ENCODE data around the gene OR5AU1.

Gene OR5AU1

GRCh38 chr14:21108791-21109190 is 47.1 kb downstream of the OR5AU1 start:
- DNase-seq (ENCODE audit: low spot score), result no peak

- no peak for DNase-seq (ENCODE audit: low spot score)
These were observed 48.5 kb downstream of the OR5AU1 start for GRCh38 chr14:21107283-21107800.

GRCh38 chr14:21106498-21107282 is 49.2 kb downstream of the OR5AU1 start:
- peak; percentile 77 for DNase-seq (ENCODE audit: low spot score)

- DNase-seq (ENCODE audit: low spot score), result no peak
These were observed 49.7 kb downstream of the OR5AU1 start for GRCh38 chr14:21106176-21106497.

- DNase-seq (ENCODE audit: low spot score), result no peak
These were observed 50.8 kb downstream of the OR5AU1 start for GRCh38 chr14:21105095-21105494.

Small RNA genes lying within 50 kb of the gene (small RNA-seq; reads per million reads assigned to genes)
- gene RNU6-252P, result 0 to 0.04 reads per million in 2 experiments
